HEK293 (cell line): ENCODE measurements around the gene TOR1AIP2.

Source experiments
- CTCF ChIP-seq: fragments of 450-650 bp; formaldehyde crosslinking; IDR thresholded peaks from 2 replicates; pipeline ENCODE4 v1.5.1; 2016; ENCODE audit warnings: missing biosample characterization, missing genetic modification characterization
- GLIS2 ChIP-seq: fragments of 450-650 bp; formaldehyde crosslinking; IDR thresholded peaks from 2 replicates; pipeline ENCODE4 v1.5.1; 2016; ENCODE audit warnings: missing biosample characterization, missing genetic modification characterization
- SETDB1 ChIP-seq: IDR thresholded peaks from one replicate; pipeline ENCODE4 v1.6.1; 2017; ENCODE audit warnings: mild to moderate bottlenecking, low read length, moderate library complexity, mixed read lengths; ENCODE audit not compliant: insufficient read length
- SP7 ChIP-seq: fragments of 450-650 bp; formaldehyde crosslinking; IDR thresholded peaks from 2 replicates; pipeline ENCODE4 v1.5.1; 2016; ENCODE audit warnings: missing biosample characterization, missing genetic modification characterization
- TCF7L2 ChIP-seq: IDR thresholded peaks from 2 replicates; pipeline ENCODE4 v1.6.1; 2011; ENCODE audit warnings: low read depth, mild to moderate bottlenecking, inconsistent platforms, low read length, moderate library complexity, borderline replicate concordance
- ZNF112 ChIP-seq: fragments of 450-650 bp; formaldehyde crosslinking; IDR thresholded peaks from 2 replicates; pipeline ENCODE4 v1.5.0; 2017; ENCODE audit warnings: missing biosample characterization, missing genetic modification characterization
- ZNF140 ChIP-seq: fragments of 450-650 bp; formaldehyde crosslinking; IDR thresholded peaks from 2 replicates; pipeline ENCODE4 v1.5.1; 2016; ENCODE audit warnings: missing biosample characterization, missing genetic modification characterization
- ZNF23 ChIP-seq: fragments of 450-650 bp; formaldehyde crosslinking; IDR thresholded peaks from 2 replicates; pipeline ENCODE4 v1.5.1; 2016; ENCODE audit warnings: missing biosample characterization, missing genetic modification characterization, borderline replicate concordance
- ZNF274 ChIP-seq, 2 experiments: fragments of 200-500 bp in 1 of 2; fragments of 450-650 bp in 1 of 2; sonication (Bioruptor generic) in 1 of 2; formaldehyde crosslinking in 1 of 2; IDR thresholded peaks; 2 replicates each; pipeline versions ENCODE4 v1.5.1 to v1.6.1; 2014 to 2016; ENCODE audit warnings: borderline replicate concordance in 1 of 2, inconsistent platforms in 1 of 2, low read length in 1 of 2, missing biosample characterization in 1 of 2, missing genetic modification characterization in 1 of 2
- ZNF513 ChIP-seq: fragments of 450-650 bp; IDR thresholded peaks from 2 replicates; pipeline ENCODE4 v1.5.1; 2018; ENCODE audit warnings: missing biosample characterization, missing genetic modification characterization
- ZNF555 ChIP-seq: fragments of 450-650 bp; formaldehyde crosslinking; conservative IDR thresholded peaks from 2 replicates; pipeline ENCODE4 v1.5.1; 2017; ENCODE audit warnings: missing biosample characterization, mild to moderate bottlenecking, missing genetic modification characterization, inconsistent platforms
- ZNF558 ChIP-seq: fragments of 450-650 bp; formaldehyde crosslinking; IDR thresholded peaks from 2 replicates; pipeline ENCODE4 v1.5.1; 2016; ENCODE audit warnings: missing biosample characterization, missing genetic modification characterization
- ZNF626 ChIP-seq: fragments of 450-650 bp; sonication (Bioruptor Pico); formaldehyde crosslinking; IDR thresholded peaks from 2 replicates; pipeline ENCODE4 v1.5.1; 2018; ENCODE audit warnings: missing biosample characterization, missing genetic modification characterization, inconsistent platforms

- TF ChIP-seq ZNF513 (tag by site-specific recombination): no peak
- TF ChIP-seq CTCF (tag by site-specific recombination): no peak
- no peak for TF ChIP-seq ZNF626 (tag by site-specific recombination)
- no peak for TF ChIP-seq SETDB1
- TF ChIP-seq ZNF558 (tag by site-specific recombination): no peak
- TF ChIP-seq SP7 (tag by site-specific recombination): no peak
- TF ChIP-seq ZNF140 (tag by site-specific recombination): no peak
- TF ChIP-seq ZNF112 (tag by site-specific recombination): no peak
- no peak for TF ChIP-seq ZNF23 (tag by site-specific recombination)
- no peak for TF ChIP-seq ZNF274 (IDR thresholded peaks at IDR 0.05; ENCODE audit: low read length)
- TF ChIP-seq ZNF274 (tag by site-specific recombination; IDR thresholded peaks at IDR 0.05; ENCODE audit: borderline replicate concordance): no peak
- no peak for TF ChIP-seq TCF7L2
- TF ChIP-seq ZNF555: no peak
- no peak for TF ChIP-seq GLIS2 (tag by site-specific recombination)
These were observed 77.1 kb downstream of the TOR1AIP2 start for GRCh38 chr1:179800481-179800880.
